HG02840 (cell line): ENCODE data around the gene CDC42SE2.
"Not testable (repeated sequence)": the region's sequence is repeated elsewhere in the genome, so short reads cannot be mapped to it uniquely, and the experiment has no call there.

Experiments used
- ATAC-seq: cut with Tn5 transposase; IDR thresholded peaks from one replicate; pipeline ENCODE4 v1.9.1; 2021; ENCODE audit warnings: mild to moderate bottlenecking, moderate library complexity, moderate number of reproducible peaks; ENCODE audit not compliant: unreplicated experiment, low FRiP score

CDC42SE2 gene

GRCh38 chr5:131312235-131312772, 48.5 kb downstream of the CDC42SE2 start:
- ATAC-seq = not testable (repeated sequence)

DNA sequence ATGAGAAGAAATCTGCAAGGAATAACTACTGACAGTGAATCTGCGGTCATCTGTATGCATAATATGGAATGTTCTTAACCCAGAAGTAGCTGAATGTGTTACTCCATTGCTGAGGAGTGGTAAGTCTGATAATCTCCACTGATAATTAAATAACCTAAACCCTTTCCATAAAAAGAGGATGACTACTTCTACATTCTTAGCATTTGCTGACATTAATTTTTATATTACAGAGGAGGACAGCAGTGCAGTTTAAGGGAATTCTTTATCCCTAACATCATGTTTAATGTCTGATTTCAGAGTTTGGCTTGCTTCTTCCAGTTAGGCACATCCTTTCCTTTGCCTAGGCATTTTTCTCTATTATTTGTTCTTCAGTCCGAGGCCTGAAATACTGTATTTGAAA, 52.2 kb downstream of the CDC42SE2 start:
- no peak for ATAC-seq

DNA sequence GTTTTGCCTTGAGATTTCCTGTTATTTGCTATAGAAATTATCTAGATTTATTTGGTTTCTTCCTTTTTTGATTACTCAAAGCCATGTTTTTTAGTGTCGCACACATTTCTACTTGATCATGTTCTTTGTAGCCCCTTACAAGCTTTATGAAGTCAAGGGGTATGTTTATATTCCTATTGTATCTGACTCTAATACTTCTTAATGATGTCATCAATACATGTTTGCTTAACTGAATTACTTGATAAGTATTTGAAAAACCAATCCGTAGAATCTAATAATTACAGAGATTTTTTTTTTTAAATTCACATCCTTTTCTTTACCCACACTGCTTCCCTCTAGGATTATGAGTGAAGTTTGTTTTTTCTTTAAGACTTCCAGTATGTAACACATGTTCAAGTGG, 53.0 kb downstream of the CDC42SE2 start:
- no peak for ATAC-seq

DNA sequence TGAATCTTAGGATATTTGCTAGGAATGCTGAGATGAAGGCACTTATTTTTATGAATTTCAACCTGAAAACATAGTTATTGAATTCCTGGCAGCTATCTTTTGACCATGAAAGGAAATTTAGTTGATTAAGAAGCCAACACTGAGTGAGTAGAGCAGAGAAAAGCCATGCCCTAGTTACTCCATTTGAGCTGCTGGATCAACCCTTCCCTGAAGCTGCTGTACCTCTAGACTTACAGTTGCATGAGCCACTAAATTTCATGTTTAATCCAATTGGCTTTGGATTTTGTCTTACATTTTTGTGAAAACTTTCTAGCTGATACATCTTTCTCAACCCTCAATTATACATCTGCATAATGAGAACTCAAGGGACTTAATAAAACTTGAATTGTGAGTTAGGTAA, 54.6 kb downstream of the CDC42SE2 start:
- ATAC-seq = no peak

- ATAC-seq = no peak
These were observed 57.2 kb downstream of the CDC42SE2 start for GRCh38 chr5:131321066-131321465.

- no peak for ATAC-seq
These were observed 59.1 kb downstream of the CDC42SE2 start for GRCh38 chr5:131322926-131323325.

- no peak for ATAC-seq
These were observed 59.5 kb downstream of the CDC42SE2 start for GRCh38 chr5:131323378-131323777.

GRCh38 chr5:131324303-131324702, 60.5 kb downstream of the CDC42SE2 start:
- no peak for ATAC-seq

GRCh38 chr5:131328536-131329285, 64.9 kb downstream of the CDC42SE2 start:
- ATAC-seq = no peak

DNA sequence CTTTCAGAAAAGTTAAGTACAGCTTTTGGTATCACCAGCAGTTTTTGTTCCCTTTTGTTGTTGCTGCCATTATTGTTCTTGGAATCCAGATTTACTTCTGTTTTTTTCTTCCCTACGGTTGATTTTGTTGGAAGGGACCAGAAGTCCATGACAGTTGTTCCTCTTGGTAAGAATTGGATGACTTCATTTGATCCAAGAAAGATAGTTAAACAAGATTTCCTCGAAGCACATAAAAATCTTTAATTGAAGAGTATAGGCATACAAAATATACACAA, 65.4 kb downstream of the CDC42SE2 start:
- no peak for ATAC-seq

GRCh38 chr5:131330031-131330430, 66.2 kb downstream of the CDC42SE2 start:
- ATAC-seq = no peak

GRCh38 chr5:131335756-131336155, 71.9 kb downstream of the CDC42SE2 start:
- not testable (repeated sequence) for ATAC-seq

DNA sequence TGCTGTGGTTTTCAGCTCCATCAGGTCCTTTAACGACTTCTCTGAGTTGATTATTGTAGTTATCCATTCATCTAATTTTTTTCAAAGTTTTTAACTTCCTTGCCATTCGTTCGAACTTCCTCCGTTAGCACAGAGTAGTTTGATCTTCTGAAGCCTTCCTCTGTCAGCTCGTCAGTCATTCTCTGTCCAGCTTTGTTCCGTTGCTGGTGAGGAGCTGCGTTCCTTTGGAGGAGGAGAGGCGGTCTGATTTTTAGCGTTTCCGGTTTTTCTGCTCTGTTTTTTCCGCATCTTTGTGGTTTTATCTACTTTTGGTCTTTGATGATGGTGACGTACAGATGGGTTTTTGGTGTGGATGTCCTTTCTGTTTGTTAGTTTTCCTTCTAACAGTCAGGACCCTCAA, 72.9 kb downstream of the CDC42SE2 start:
- ATAC-seq = not testable (repeated sequence)

DNA sequence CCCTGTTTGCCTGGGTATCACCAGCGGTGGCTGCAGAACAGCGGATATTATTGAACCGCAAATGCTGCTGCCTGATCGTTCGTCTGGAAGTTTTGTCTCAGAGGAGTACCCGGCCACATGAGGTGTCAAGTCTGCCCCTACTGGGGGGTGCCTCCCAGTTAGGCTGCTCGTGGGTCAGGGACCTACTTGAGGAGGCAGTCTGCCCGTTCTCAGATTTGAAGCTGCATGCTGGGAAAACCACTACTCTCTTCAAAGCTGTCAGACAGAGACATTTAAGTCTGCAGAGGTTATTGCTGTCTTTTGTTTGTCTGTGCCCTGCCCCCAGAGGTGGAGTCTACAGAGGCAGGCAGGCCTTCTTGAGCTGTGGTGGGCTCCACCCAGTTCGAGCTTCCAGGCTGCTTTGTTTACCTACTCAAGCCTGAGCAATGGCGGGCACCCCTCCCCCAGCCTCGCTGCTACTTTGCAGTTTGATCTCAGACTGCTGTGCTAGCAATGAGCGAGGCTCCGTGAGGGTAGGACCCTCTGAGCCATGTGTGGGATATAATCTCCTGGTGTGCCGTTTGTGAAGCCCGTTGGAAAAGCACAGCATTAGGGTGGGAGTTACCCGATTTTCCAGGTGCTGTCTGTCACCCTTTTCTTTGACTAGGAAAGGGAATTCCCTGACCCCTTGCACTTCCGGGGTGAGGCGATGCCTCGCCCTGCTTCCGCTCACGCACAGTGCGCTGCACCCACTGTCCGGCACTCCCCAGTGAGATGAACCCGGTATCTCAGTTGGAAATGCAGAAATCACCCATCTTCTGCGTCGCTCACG, 73.6 kb downstream of the CDC42SE2 start:
- not testable (repeated sequence) for ATAC-seq

DNA sequence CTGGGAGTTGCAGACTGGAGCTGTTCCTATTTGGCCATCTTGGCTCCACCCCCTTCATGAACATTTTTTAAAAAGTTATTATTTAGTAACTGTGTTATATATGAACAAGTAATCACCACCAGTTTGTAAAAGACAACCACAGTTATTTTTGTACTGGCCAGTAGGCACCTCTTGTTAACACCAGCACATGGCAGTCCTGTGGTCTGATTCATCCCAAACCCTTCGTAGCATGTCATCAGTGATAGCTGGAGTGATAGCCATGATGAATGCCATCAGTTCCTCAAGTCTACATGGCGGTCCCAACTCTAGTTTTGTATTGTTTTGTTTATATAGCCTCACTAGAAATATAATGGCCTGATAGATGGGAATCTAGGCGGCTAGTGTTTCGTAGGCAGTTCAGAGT, 74.2 kb downstream of the CDC42SE2 start:
- no peak for ATAC-seq

- not testable (repeated sequence) for ATAC-seq
These were observed 80.4 kb downstream of the CDC42SE2 start for GRCh38 chr5:131344288-131344687.

DNA sequence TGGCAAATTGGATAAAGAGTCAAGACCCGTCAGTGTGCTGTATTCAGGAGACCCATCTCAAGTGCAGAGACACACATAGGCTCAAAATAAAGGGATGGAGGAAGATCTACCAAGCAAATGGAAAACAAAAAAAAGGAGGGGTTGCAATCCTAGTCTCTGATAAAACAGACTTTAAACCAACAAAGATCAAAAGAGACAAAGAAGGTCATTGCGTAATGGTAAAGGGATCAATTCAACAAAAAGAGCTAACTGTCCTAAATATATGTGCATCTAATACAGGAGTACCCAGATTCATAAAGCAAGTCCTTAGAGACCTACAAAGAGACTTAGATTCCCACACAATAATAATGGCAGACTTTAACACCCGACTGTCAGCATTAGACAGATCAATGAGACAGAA, 82.4 kb downstream of the CDC42SE2 start:
- ATAC-seq = not testable (repeated sequence)

DNA sequence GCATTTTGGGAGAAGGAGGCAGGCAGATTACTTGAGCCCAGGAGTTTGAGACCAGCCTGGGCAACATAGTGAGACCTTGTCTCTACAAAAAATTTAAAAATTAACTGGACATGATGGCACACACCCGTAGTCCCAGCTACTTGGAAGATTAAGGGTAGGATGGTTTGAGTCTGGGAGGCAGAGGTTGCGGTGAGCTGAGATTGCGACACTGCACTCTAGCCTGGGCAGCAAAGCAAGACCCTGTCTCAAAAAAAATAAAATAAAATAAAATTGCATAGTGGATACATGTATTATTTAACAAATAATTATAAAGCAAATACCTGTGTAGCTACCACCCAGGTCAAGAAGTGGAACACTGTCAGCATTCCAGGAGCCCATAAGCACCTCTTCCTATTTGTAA, 90.1 kb downstream of the CDC42SE2 start:
- ATAC-seq = no peak

DNA sequence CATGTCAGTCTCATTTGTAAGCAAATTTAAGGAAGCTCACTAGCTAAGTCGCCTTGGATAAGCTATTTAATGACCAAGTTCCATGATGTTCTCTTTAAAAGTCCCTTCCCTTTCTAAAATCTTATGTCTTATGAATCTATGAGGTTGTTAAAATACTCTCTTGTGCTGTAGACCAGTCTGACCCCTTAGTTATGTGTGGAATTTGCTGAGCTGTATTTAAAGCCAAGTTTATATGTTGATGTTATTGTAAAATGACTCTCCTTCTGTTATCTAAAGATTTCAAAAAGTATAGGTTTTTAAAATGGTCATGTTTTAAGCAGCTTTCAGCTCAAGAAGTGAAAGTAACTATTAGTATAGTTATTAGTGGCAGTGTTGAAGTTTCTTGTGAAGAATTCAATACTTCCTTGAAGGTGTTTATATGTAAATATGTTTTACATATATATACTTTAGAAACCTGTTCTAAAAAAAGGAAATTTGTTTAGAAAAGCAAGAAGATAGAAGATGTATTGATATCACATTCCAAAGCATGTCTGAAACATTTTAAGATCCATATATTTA, 92.2 kb downstream of the CDC42SE2 start:
- no peak for ATAC-seq

- no peak for ATAC-seq
These were observed 92.8 kb downstream of the CDC42SE2 start for GRCh38 chr5:131356619-131357018.
